Central memory CD8-positive, alpha-beta T cell (primary cell): ENCODE measurements around the gene COX8C.
"Not testable (repeated sequence)": the region's sequence is repeated elsewhere in the genome, so short reads cannot be mapped to it uniquely, and the experiment has no call there.

ENCODE experiments used
- ATAC-seq: fragments of 150-1000 bp; cut with Tn5 transposase; replicated peaks from 2 replicates; pipeline ENCODE4 v1.10.0; 2022; ENCODE audit warnings: mild to moderate bottlenecking, moderate FRiP score, moderate number of reproducible peaks; ENCODE audit not compliant: poor library complexity, severe bottlenecking; ENCODE audit errors: extremely low read depth
- DNase-seq, 2 donors: peaks; one replicate each; pipeline ENCODE4 v3.0.0; 2021; ENCODE audit warnings: low spot score in 2 of 2
- H3K27ac Mint-ChIP-seq: one replicate; pipeline ENCODE4 v1.8.0; 2022; ENCODE audit warnings: low read depth, mild to moderate bottlenecking, moderate library complexity, mixed read lengths
- H3K27me3 Mint-ChIP-seq: one replicate; pipeline ENCODE4 v1.8.0; 2022; ENCODE audit warnings: mixed read lengths
- H3K36me3 Mint-ChIP-seq: one replicate; pipeline ENCODE4 v1.8.0; 2022; ENCODE audit warnings: mild to moderate bottlenecking, moderate library complexity, mixed read lengths; ENCODE audit not compliant: insufficient read depth
- H3K4me1 Mint-ChIP-seq: one replicate; pipeline ENCODE4 v1.8.0; 2022; ENCODE audit warnings: mixed read lengths
- H3K4me3 Mint-ChIP-seq: one replicate; pipeline ENCODE4 v1.8.0; 2022; ENCODE audit warnings: mild to moderate bottlenecking, moderate library complexity, mixed read lengths
- H3K9me3 Mint-ChIP-seq: one replicate; pipeline ENCODE4 v1.8.0; 2022; ENCODE audit warnings: mixed read lengths

The COX8C gene

GRCh38 chr14:93347850-93348249 lies 868 bp downstream of the COX8C start:
- DNase-seq: no peak
- Mint-ChIP-seq H3K9me3 (no peaks in the 10 kb centered on the region), H3K4me1 (no peaks in the 10 kb centered on the region), H3K4me3 (no peak overlapping the region), H3K27ac (no peak overlapping the region), H3K36me3 (no peaks in the 10 kb centered on the region), H3K27me3 (peaks cover 11% of the 10 kb centered on the region)
- no peak for ATAC-seq

GRCh38 chr14:93348292-93348691 lies 1.3 kb downstream of the COX8C start:
- no peak overlapping the region for H3K27ac Mint-ChIP-seq
- ATAC-seq (no peak), DNase-seq (no peak)
- H3K27me3 Mint-ChIP-seq: peaks cover 11% of the 10 kb centered on the region
- no peaks in the 10 kb centered on the region for H3K4me1 Mint-ChIP-seq
- H3K4me3 Mint-ChIP-seq: no peak overlapping the region
- H3K9me3 Mint-ChIP-seq: no peaks in the 10 kb centered on the region
- no peaks in the 10 kb centered on the region for H3K36me3 Mint-ChIP-seq

GRCh38 chr14:93354873-93355272 lies 7.9 kb downstream of the COX8C start:
- H3K27me3 Mint-ChIP-seq: peaks cover 16% of the 10 kb centered on the region
- H3K4me3 Mint-ChIP-seq, ATAC-seq, H3K9me3 Mint-ChIP-seq, DNase-seq, H3K4me1 Mint-ChIP-seq, H3K36me3 Mint-ChIP-seq, H3K27ac Mint-ChIP-seq: not testable (repeated sequence)

GRCh38 chr14:93368996-93369712 lies 22.2 kb downstream of the COX8C start:
- DNase-seq: no peak
- Mint-ChIP-seq H3K4me1 (no peaks in the 10 kb centered on the region), H3K36me3 (no peaks in the 10 kb centered on the region), H3K27ac (no peak overlapping the region), H3K9me3 (no peaks in the 10 kb centered on the region), H3K27me3 (peaks cover 74% of the 10 kb centered on the region), H3K4me3 (no peak overlapping the region)
- no peak for ATAC-seq

- ATAC-seq (no peak), DNase-seq (no peak)
- no peak overlapping the region for H3K4me3 Mint-ChIP-seq
- H3K27ac Mint-ChIP-seq: no peak overlapping the region
- no peaks in the 10 kb centered on the region for H3K9me3 Mint-ChIP-seq
- peaks cover 72% of the 10 kb centered on the region for H3K27me3 Mint-ChIP-seq
- H3K4me1 Mint-ChIP-seq: no peaks in the 10 kb centered on the region
- H3K36me3 Mint-ChIP-seq: no peaks in the 10 kb centered on the region
Measured at GRCh38 chr14:93369713-93370266, 22.8 kb downstream of the COX8C start.

GRCh38 chr14:93375673-93376156 lies 28.7 kb downstream of the COX8C start:
- no peak for DNase-seq

GRCh38 chr14:93379831-93380230 lies 32.8 kb downstream of the COX8C start:
- H3K27ac Mint-ChIP-seq: no peak overlapping the region
- DNase-seq: no peak
- H3K9me3 Mint-ChIP-seq: peaks cover 5% of the 10 kb centered on the region
- H3K4me3 Mint-ChIP-seq: no peak overlapping the region
- H3K36me3 Mint-ChIP-seq: no peaks in the 10 kb centered on the region
- no peaks in the 10 kb centered on the region for H3K4me1 Mint-ChIP-seq
- peaks cover 77% of the 10 kb centered on the region for H3K27me3 Mint-ChIP-seq
- ATAC-seq: no peak

More at GRCh38 chr14:93375673-93376156, 28.7 kb downstream of the COX8C start:
- no peak for ATAC-seq
- Mint-ChIP-seq H3K9me3 (no peaks in the 10 kb centered on the region), H3K27ac (no peak overlapping the region), H3K4me1 (no peaks in the 10 kb centered on the region), H3K27me3 (peaks cover 82% of the 10 kb centered on the region), H3K36me3 (no peaks in the 10 kb centered on the region), H3K4me3 (no peak overlapping the region)

- no peak overlapping the region for H3K27ac Mint-ChIP-seq
- no peak for ATAC-seq
Measured at GRCh38 chr14:93381644-93382043, 34.7 kb downstream of the COX8C start.

GRCh38 chr14:93384256-93384655 lies 37.3 kb downstream of the COX8C start:
- not testable (repeated sequence) for H3K9me3 Mint-ChIP-seq, H3K4me3 Mint-ChIP-seq, H3K36me3 Mint-ChIP-seq, H3K27ac Mint-ChIP-seq, ATAC-seq, H3K4me1 Mint-ChIP-seq, DNase-seq
- H3K27me3 Mint-ChIP-seq: peaks cover 82% of the 10 kb centered on the region

More at GRCh38 chr14:93381644-93382043, 34.7 kb downstream of the COX8C start:
- Mint-ChIP-seq H3K9me3 (peaks cover 5% of the 10 kb centered on the region), H3K27me3 (peaks cover 78% of the 10 kb centered on the region), H3K4me3 (no peak overlapping the region), H3K4me1 (no peaks in the 10 kb centered on the region), H3K36me3 (no peaks in the 10 kb centered on the region)
- DNase-seq: no peak

- peaks cover 1% of the 10 kb centered on the region for H3K36me3 Mint-ChIP-seq
- peaks cover 24% of the 10 kb centered on the region for H3K9me3 Mint-ChIP-seq
- H3K4me3 Mint-ChIP-seq: no peak overlapping the region
- H3K27ac Mint-ChIP-seq: no peak overlapping the region
- H3K4me1 Mint-ChIP-seq: no peaks in the 10 kb centered on the region
- H3K27me3 Mint-ChIP-seq: peaks cover 70% of the 10 kb centered on the region
- DNase-seq (no peak), ATAC-seq (no peak)
Measured at GRCh38 chr14:93395231-93395630, 48.2 kb downstream of the COX8C start.

- peaks cover 24% of the 10 kb centered on the region for H3K9me3 Mint-ChIP-seq
- no peaks in the 10 kb centered on the region for H3K4me1 Mint-ChIP-seq
- no peak overlapping the region for H3K4me3 Mint-ChIP-seq
- DNase-seq (no peak), ATAC-seq (no peak)
- H3K36me3 Mint-ChIP-seq: peaks cover 1% of the 10 kb centered on the region
- H3K27ac Mint-ChIP-seq: no peak overlapping the region
- peaks cover 72% of the 10 kb centered on the region for H3K27me3 Mint-ChIP-seq
Measured at GRCh38 chr14:93396456-93396855, 49.5 kb downstream of the COX8C start.
